ENCODE results near the gene CDCA4. TPM values are rescaled to one million over a fixed set of nuclear protein-coding genes. Genes with fewer than 3 reads are reported as not detected.

The CDCA4 gene
- total and polyA plus RNA-seq, 2 donors (not counting 1 experiment from before 2014, with no cell fraction given), result 6.3 to 11.7 TPM

- peaks cover 0 to 13% (median 6%) of the 10 kb centered on the region in 4 experiments for H3K27me3 ChIP-seq (replicated peaks in 1 of 4; ENCODE audit: control extremely low read depth in 1 of 4, control insufficient read depth in 3 of 4, insufficient read depth in 4 of 4, low read length in 3 of 4)
- H3K27ac Mint-ChIP-seq, result peak overlapping the region; percentile 67
- H3K4me3 Mint-ChIP-seq, result peak overlapping the region; percentile 74
- H3K4me3 ChIP-seq (ENCODE audit: control extremely low read depth in 1 of 5, extremely low read depth in 1 of 5, insufficient read depth in 1 of 5, low read depth in 2 of 5, low read length in 4 of 5), result no peak overlapping the region
- ChIA-PET POLR2A (interaction anchor here (2.0 kb wide), 1 partner anchor 37 kb away, joined by 14 read pairs; the partner anchor contains the start of gene CDCA4), CTCF (interaction anchor here (1.0 to 3.7 kb wide), 4 partner anchors 11 to 106 kb away, joined by 4 to 29 read pairs (median 4); partner anchors contain the start of gene CDCA4)
- H4K20me1 ChIP-seq (ENCODE audit: control insufficient read depth, insufficient read depth, low read length, poor library complexity, severe bottlenecking), result no peaks in the 10 kb centered on the region
- DNase-seq, result peak; percentile 20
- H3K27me3 Mint-ChIP-seq, result peaks cover 11% of the 10 kb centered on the region
- no peaks in the 10 kb centered on the region for H3K36me3 ChIP-seq (replicated peaks in 1 of 2; ENCODE audit: control extremely low read depth in 1 of 2, control insufficient read depth in 1 of 2, extremely low read depth in 1 of 2, insufficient read depth in 2 of 2, low read length in 1 of 2)
- TF ChIP-seq EZH2 (IDR thresholded peaks at IDR 0.05; ENCODE audit: borderline replicate concordance, insufficient read depth, low read depth, low read length, poor library complexity, severe bottlenecking) (no peak), CTCF (IDR thresholded peaks at IDR 0.05) (no peak)
- no peaks in the 10 kb centered on the region for H3K9me3 Mint-ChIP-seq (ENCODE audit: insufficient read depth)
- H3K4me1 ChIP-seq (ENCODE audit: control insufficient read depth in 2 of 2, insufficient read depth in 2 of 2, low read length in 2 of 2), result peaks cover 7 to 13% of the 10 kb centered on the region in 2 donors
- H3K9ac ChIP-seq (ENCODE audit: low read length), result no peak overlapping the region
- H3K27ac ChIP-seq (ENCODE audit: low read length in 2 of 2), result no peak overlapping the region
- WGBS (ENCODE audit: insufficient coverage), result 92% methylated on average over 14 of the region's 15 CpGs
- peaks cover 7% of the 10 kb centered on the region for H3K4me1 Mint-ChIP-seq
- no peak for ATAC-seq (ENCODE audit: low read depth)
- no peaks in the 10 kb centered on the region for H3K79me2 ChIP-seq (ENCODE audit: control insufficient read depth, insufficient read depth, low read length)
- H3K4me2 ChIP-seq (replicated peaks; ENCODE audit: low read depth, low read length, poor library complexity, severe bottlenecking), result no peak overlapping the region
- no peaks in the 10 kb centered on the region for H3K9me3 ChIP-seq (ENCODE audit: control extremely low read depth in 1 of 3, control insufficient read depth in 2 of 3, insufficient read depth in 1 of 3, low read length in 2 of 3)
- no peak overlapping the region for H2AFZ ChIP-seq (ENCODE audit: insufficient read depth, low read depth, low read length, poor library complexity, severe bottlenecking)
- intact Hi-C loops (cut with micrococcal nuclease), result loop anchor here (2.0 kb wide), 4 partner anchors 51 to 183 kb away; partner anchors contain the start of gene ZBTB42
Measured at GRCh38 chr14:104984056-104984894, 36.6 kb downstream of the CDCA4 start.

GRCh38 chr14:104983231-104983721 is 37.6 kb downstream of the CDCA4 start:
- H3K27ac ChIP-seq (ENCODE audit: low read length in 2 of 2), result no peak overlapping the region

More at GRCh38 chr14:104983231-104983721, 37.6 kb downstream of the CDCA4 start:
- Histone ChIP-seq H3K4me3 (ENCODE audit: control extremely low read depth in 1 of 5, extremely low read depth in 1 of 5, insufficient read depth in 1 of 5, low read depth in 2 of 5, low read length in 4 of 5) (no peak overlapping the region), H3K4me1 (ENCODE audit: control insufficient read depth in 2 of 2, insufficient read depth in 2 of 2, low read length in 2 of 2) (peaks cover 12 to 17% of the 10 kb centered on the region in 2 donors), H3K27me3 (replicated peaks in 1 of 4; ENCODE audit: control extremely low read depth in 1 of 4, control insufficient read depth in 3 of 4, insufficient read depth in 4 of 4, low read length in 3 of 4) (peaks cover 0 to 19% (median 9%) of the 10 kb centered on the region in 4 experiments), H4K20me1 (ENCODE audit: control insufficient read depth, insufficient read depth, low read length, poor library complexity, severe bottlenecking) (no peaks in the 10 kb centered on the region), H3K4me2 (replicated peaks; ENCODE audit: low read depth, low read length, poor library complexity, severe bottlenecking) (no peak overlapping the region), H3K36me3 (replicated peaks in 1 of 2; ENCODE audit: control extremely low read depth in 1 of 2, control insufficient read depth in 1 of 2, extremely low read depth in 1 of 2, insufficient read depth in 2 of 2, low read length in 1 of 2) (no peaks in the 10 kb centered on the region), H3K9me3 (ENCODE audit: control extremely low read depth in 1 of 3, control insufficient read depth in 2 of 3, insufficient read depth in 1 of 3, low read length in 2 of 3) (no peaks in the 10 kb centered on the region), H2AFZ (ENCODE audit: insufficient read depth, low read depth, low read length, poor library complexity, severe bottlenecking) (no peak overlapping the region), H3K79me2 (ENCODE audit: control insufficient read depth, insufficient read depth, low read length) (no peaks in the 10 kb centered on the region), H3K9ac (ENCODE audit: low read length) (no peak overlapping the region)
- WGBS (ENCODE audit: insufficient coverage), result 92% methylated on average over 9 of the region's 12 CpGs
- Mint-ChIP-seq H3K9me3 (ENCODE audit: insufficient read depth) (no peaks in the 10 kb centered on the region), H3K4me1 (peaks cover 7% of the 10 kb centered on the region), H3K4me3 (peak overlapping the region; percentile 47), H3K27me3 (peaks cover 19% of the 10 kb centered on the region), H3K27ac (no peak overlapping the region)
- POLR2A ChIA-PET, result no interaction called here
- intact Hi-C loops (cut with micrococcal nuclease), result no loop called here
- DNase-seq, result peak; percentile 25
- TF ChIP-seq EZH2 (IDR thresholded peaks at IDR 0.05; ENCODE audit: borderline replicate concordance, insufficient read depth, low read depth, low read length, poor library complexity, severe bottlenecking), result no peak
- TF ChIP-seq CTCF (IDR thresholded peaks at IDR 0.05), result no peak
- CTCF ChIA-PET, result interaction anchor here (1.4 to 3.7 kb wide), 2 partner anchors 10 to 62 kb away, joined by 5 to 29 read pairs; no protein-coding TSS in a partner anchor
- ATAC-seq (ENCODE audit: low read depth), result no peak
